Ovary (tissue), 3 donors: ENCODE measurements around the gene CDK7.

Experiments used
- CTCF ChIP-seq, 3 donors: fragments of 450-650 bp in 2 of 3; fragments of 200-600 bp in 1 of 3; IDR thresholded peaks; one replicate each; pipeline versions ENCODE4 v1.5.1 to v1.8.0; 2016 to 2022; ENCODE audit warnings: antibody characterized with exemption in 3 of 3, mild to moderate bottlenecking in 1 of 3
- POLR2A ChIP-seq: fragments of 450-650 bp; IDR thresholded peaks from one replicate; pipeline ENCODE4 v1.6.1; 2017; ENCODE audit warnings: antibody characterized with exemption, mild to moderate bottlenecking, moderate library complexity
- donor health status: DM: no; HTN: no; CAD: no.

GRCh38 chr5:69270840-69271239, 36.2 kb downstream of the CDK7 start:
- TF ChIP-seq CTCF (IDR thresholded peaks at IDR 0.05) (no peak), POLR2A (no peak)
